HK-2 (cell line): ENCODE measurements around the gene POLR2J2.
"Not testable (repeated sequence)": the region's sequence is repeated elsewhere in the genome, so short reads cannot be mapped to it uniquely, and the experiment has no call there.

Source experiments
- DNase-seq: peaks from one replicate; pipeline ENCODE4 v3.0.0-alpha.2; 2018; ENCODE audit not compliant: unreplicated experiment

POLR2J2 gene

GRCh38 chr7:102671166-102671955 is at the start of gene POLR2J2:
TSS of gene POLR2J2 (minus strand) at chr7:102671663. CDS start at chr7:102671601, 62 bp downstream.
- DNase-seq: not testable (repeated sequence)

GRCh38 chr7:102718491-102718890 is 47.0 kb upstream of the POLR2J2 start:
- DNase-seq: not testable (repeated sequence)

DNA sequence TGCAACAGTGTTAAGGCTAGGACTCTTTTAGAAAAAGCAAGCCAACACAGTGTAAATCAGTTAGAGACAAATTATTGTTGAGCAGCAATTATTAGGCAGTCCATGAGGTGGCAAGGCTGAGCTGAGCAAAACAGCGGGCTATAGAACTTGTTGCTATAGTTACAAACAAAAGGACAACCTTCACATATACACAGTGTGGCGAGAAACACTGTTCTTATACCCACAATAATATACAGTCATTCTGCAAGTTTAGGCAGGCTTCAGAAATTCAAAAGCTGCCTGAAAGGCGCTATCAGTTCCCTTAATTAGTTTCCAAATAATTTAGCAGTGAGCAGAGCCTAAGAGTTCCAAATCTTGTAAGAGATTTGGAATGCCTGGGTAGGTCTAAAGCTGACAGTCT is 44.3 kb upstream of the POLR2J2 start:
- not testable (repeated sequence) for DNase-seq

GRCh38 chr7:102714774-102715522 is 43.5 kb upstream of the POLR2J2 start:
- DNase-seq: not testable (repeated sequence)

- not testable (repeated sequence) for DNase-seq
Observed at GRCh38 chr7:102713691-102714080, 42.2 kb upstream of the POLR2J2 start.

DNA sequence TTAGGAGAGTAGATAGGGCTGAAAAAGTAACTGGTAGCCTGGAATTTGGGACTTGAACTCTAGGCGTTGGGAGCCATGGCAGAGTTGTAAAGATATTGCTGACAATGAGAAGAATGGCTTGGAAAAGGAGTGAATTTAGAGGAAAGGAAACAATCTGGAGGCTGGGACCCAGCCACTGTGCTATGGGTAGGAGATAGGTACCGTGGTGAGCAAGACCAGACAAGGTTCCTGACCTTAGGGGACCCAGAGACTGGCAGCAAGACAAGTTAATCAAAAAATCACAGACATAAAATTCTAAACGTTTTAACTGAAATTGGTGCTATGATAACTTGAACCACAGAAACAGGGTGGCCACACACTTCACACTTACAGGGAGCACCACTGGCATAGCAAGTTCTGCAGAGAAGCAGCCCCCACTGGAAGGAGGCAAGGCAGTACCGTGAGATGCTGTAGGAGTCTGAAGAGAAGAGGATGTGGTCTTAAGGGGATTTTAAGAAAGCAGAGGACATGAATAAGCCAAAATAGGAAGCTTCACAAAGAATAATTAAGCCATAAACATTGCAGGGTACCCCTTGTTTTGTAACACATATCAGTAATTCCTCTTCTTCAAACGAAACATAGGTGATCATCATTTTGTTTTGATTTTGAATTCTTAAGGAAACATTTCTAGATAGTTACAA is 41.7 kb upstream of the POLR2J2 start:
- DNase-seq: not testable (repeated sequence)

GRCh38 chr7:102698962-102699750 is 27.7 kb upstream of the POLR2J2 start:
- DNase-seq: not testable (repeated sequence)

GRCh38 chr7:102697642-102698512 is 26.4 kb upstream of the POLR2J2 start:
- not testable (repeated sequence) for DNase-seq

GRCh38 chr7:102696009-102696408 is 24.5 kb upstream of the POLR2J2 start:
- DNase-seq: not testable (repeated sequence)

- DNase-seq: not testable (repeated sequence)
Observed at GRCh38 chr7:102695033-102695552, 23.6 kb upstream of the POLR2J2 start.

GRCh38 chr7:102694008-102694407 is 22.5 kb upstream of the POLR2J2 start:
- not testable (repeated sequence) for DNase-seq

- DNase-seq: not testable (repeated sequence)
Observed at GRCh38 chr7:102690602-102691001, 19.1 kb upstream of the POLR2J2 start.

DNA sequence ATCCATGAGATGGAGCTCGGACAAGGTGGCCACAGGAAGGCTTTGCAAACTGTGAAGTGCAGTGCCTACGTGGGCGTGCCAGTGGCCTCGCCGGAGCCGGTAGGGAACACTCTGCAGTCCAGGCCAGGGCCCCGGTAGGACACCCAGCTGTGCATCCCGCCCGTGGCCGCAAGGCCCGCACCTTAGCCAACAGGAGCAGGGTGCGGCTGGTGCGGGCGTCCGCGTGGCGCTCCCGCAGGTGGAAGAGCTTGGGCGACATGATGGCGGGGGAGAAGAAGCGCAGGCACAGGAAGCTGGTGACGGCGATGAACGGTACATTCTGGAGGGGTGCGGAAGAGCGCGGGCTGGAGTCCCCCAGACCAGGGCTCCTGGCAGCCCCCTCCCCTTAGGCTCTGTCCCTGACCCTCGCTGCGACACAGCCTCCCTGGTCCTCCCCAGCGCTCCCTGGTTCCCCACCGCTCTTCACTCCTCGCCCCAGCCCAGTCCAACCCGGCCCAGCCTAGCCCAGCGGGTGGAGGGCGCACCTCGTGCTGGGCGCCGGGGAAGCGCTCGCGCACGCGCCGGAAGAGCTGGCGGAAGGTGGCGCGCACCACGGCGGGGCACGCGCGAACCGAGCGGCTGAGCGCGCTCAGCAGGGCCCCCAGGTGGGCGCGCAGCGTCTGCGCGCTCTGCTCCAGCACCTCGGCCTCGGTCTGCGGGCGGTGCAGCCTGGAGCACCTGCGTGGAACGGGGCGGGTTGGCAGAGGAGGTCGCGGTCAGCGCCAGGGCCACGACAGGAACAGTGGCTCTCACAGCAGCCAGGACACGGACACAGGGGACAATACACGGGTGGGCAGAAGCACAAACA is 18.2 kb upstream of the POLR2J2 start:
- not testable (repeated sequence) for DNase-seq

- not testable (repeated sequence) for DNase-seq
Observed at GRCh38 chr7:102688299-102689036, 17.0 kb upstream of the POLR2J2 start.

DNA sequence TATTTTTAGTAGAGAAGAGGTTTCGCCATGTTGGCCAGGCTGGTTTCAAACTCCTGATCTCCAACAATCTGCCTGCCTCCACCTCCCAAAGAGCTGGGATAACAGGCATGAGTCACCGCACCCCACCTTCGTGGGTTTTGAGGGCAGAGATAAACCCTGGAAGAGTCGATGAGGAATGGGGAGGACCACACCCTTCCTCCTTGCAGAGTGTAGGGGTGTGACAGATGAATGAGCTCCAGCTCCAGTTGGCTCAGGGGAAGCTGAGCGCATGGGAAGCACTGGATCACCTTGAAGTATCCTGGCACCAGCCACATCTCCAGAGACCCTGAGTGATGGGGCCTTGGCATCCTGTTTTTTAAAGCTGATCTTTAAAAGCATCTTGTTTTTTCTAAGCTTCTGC is 11.1 kb upstream of the POLR2J2 start:
- DNase-seq: not testable (repeated sequence)

GRCh38 chr7:102680780-102681179 is 9.3 kb upstream of the POLR2J2 start:
- DNase-seq: not testable (repeated sequence)

DNA sequence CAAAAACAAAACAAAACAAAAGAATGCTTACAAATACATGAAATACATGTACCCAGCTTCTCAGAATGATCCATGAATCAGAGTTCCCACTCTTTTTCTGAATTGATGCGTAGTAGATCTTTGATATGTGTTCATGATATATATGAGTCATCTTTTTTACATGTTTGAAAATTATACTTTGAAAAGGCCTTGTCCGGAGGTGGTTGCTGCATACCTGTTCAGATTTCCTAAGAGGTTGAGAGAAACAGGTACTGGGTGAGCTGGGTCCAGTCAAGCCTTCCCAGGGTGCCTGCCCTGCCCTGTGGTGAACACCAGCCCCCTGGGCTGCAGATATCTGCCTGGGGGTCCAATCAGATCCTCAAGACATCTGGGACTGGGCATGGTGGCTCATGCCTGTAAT is 4.1 kb upstream of the POLR2J2 start:
- not testable (repeated sequence) for DNase-seq

GRCh38 chr7:102673447-102674067 is 2.1 kb upstream of the POLR2J2 start:
- DNase-seq: not testable (repeated sequence)
